LoVo (cell line): ENCODE results near the gene CAPN10.

ENCODE experiments used
- DNase-seq: peaks from one replicate; pipeline ENCODE4 v3.0.0-alpha.2; 2016; ENCODE audit warnings: low spot score

CAPN10 gene

GRCh38 chr2:240638512-240639160, 52.1 kb downstream of the CAPN10 start:
- no peak for DNase-seq

DNA sequence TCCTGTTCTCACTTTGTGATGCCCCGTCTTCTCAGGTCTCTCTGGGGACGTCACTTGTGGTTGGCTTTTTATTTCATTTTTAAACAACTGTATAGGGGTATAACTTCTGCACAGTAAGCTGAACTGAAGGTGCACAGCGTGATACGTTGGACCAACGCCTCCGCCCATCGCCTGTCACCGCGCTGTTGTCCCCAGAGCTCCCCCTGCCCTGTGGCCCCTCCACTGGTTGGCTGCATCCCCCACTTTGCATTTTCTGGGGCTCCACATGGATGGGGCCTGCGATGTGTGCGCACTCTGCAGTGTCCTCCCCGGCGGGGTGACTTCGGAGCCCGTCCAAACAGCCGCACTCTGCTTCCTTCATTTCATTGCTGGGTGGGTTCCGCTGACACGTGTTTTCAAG, 53.0 kb downstream of the CAPN10 start:
- DNase-seq = no peak

GRCh38 chr2:240640939-240641338, 54.4 kb downstream of the CAPN10 start:
- DNase-seq = peak; percentile 33

- DNase-seq = no peak
Measured at GRCh38 chr2:240642061-240642805, 55.7 kb downstream of the CAPN10 start.

- DNase-seq = no peak
Measured at GRCh38 chr2:240642806-240643092, 56.2 kb downstream of the CAPN10 start.

DNA sequence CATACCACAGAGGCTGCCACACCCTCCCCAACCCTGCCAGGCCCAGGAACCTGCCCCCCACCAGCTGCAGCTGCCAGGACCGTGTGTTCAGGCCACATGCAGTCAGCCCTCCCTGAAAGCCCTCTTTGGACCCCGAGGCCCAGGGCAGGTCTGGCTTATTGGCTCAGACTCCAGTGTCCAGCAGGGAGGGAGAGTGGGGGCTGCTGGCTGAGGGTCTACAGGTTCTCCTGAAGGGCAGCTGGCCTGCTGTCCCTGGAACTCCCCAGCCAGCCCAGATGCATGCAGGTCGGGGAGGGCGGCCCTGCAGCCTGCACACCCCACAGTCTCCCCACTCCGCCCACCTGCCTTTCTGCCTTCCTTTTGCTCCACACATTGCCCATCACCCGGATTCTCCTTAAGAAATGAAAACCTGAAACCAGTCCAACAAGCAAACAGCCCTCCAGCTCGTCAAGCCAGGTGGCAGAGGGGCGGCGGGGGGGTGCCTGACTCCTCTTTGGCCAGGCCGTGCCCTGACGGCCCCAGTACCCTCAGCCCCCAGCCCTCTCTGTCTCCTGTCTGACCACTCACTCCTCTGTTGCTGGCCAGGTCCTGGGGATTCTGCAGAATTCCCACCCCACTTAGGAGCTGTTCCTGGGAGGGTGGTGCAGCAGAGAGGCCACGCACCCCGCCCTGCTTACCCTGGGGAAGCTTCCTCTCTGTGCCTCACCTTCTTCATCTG, 56.7 kb downstream of the CAPN10 start:
- DNase-seq = no peak

DNA sequence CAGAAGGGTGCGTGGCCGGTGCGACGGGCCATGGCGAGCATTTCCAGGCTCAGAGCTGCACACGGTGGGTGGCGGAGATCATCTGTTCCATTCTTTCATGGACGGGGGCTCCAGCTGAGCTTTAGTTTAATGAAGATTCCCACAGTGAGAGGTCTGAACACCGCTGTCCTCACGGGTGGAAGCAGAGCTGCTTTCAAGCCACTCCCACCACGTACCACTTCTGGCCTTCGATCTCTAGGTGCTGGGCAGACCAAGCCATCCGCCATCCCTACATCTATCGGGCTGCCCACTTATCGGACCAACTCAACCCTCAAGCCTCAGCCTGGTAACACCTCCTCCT, 57.2 kb downstream of the CAPN10 start:
- no peak for DNase-seq

GRCh38 chr2:240644171-240644651, 57.7 kb downstream of the CAPN10 start:
- no peak for DNase-seq

DNA sequence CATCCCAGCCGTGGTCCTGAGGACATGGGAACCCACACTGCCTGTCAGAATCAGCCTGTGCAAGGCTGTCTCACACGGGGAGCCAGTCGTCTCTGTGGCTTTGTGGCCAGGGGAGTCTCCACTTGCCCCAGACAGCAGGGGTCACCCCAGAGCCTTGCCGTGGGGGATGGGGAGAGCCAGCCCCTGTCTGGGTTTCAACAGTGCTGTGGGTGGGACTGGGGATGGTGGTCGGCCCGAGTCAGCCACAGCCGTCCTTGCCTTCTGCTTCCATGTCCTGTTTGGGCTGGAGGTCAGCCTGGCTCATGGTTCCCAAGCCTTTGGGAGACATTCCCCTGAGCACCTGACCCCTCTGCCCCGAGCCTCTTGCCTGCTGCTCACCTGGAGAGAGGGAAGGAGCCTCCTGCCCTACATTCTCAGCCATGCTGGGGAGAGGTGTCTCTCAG, 58.3 kb downstream of the CAPN10 start:
- no peak for DNase-seq

- DNase-seq = no peak
Measured at GRCh38 chr2:240645346-240645745, 58.8 kb downstream of the CAPN10 start.

GRCh38 chr2:240645801-240646175, 59.3 kb downstream of the CAPN10 start:
- DNase-seq = no peak

GRCh38 chr2:240646176-240646899, 59.8 kb downstream of the CAPN10 start:
- DNase-seq = no peak

- DNase-seq = no peak
Measured at GRCh38 chr2:240646900-240647502, 60.5 kb downstream of the CAPN10 start.

GRCh38 chr2:240647503-240648154, 61.1 kb downstream of the CAPN10 start:
- no peak for DNase-seq

- DNase-seq = no peak
Measured at GRCh38 chr2:240648155-240648649, 61.7 kb downstream of the CAPN10 start.
